ENCODE measurements around the gene CFI.

CFI gene

GRCh38 chr4:109729718-109730618, 71.8 kb downstream of the CFI start, which contains the start of gene PLA2G12A:
TSS of gene PLA2G12A (minus strand) at chr4:109730070. CDS start at chr4:109729809, 261 bp downstream.
- DNase-seq = peak; percentile 45 to 62

- peak in 1 of 2 donors; percentile 27 for DNase-seq
Measured at GRCh38 chr4:109729117-109729717, 72.6 kb downstream of the CFI start.

GRCh38 chr4:109728385-109728784, 73.4 kb downstream of the CFI start:
- no peak for DNase-seq

DNA sequence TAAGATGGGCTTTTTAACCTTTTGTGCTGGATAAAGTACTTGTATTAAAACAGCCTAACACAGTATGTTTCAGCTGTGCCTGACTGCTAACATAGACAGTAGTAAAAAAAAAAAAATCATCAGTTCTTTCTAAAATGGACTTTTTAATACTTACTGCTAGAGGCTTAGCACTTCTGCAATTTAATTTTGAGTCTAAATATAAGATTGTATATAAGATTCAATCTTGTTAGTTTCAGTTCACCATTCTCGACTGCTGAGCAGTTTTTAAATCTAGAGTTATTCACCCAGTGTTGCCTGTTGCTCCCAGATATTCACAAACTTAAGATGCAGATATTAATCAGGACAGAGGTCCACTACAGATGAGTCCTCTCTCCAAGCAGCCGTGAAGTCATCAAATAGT, 78.7 kb downstream of the CFI start:
- DNase-seq = no peak

- no peak for DNase-seq
Measured at GRCh38 chr4:109722357-109722756, 79.4 kb downstream of the CFI start.

- no peak for DNase-seq
Measured at GRCh38 chr4:109721033-109721432, 80.8 kb downstream of the CFI start.

DNA sequence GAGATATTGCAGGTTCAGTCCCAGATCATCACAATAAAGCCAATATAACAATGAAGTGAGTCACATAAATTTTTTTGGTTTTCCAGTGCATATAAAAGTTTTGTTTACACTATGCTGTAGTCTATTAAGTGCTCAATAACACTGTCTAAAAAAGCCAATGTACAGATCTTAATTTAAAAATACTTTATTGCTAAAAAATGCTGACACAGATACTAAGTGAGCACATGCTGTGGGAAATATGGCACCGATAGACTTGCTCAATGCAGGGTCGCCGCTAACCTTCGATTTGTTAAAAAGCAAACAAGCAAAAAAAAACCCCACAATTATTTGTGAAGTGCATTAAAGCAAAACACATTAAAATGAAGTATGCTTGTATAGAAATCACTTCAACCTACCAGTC, 82.2 kb downstream of the CFI start:
- DNase-seq = no peak

- no peak for DNase-seq
Measured at GRCh38 chr4:109718759-109719158, 83.0 kb downstream of the CFI start.

GRCh38 chr4:109713500-109713899, 88.3 kb downstream of the CFI start:
- DNase-seq = no peak

GRCh38 chr4:109708990-109709389, 92.8 kb downstream of the CFI start:
- no peak for DNase-seq

DNA sequence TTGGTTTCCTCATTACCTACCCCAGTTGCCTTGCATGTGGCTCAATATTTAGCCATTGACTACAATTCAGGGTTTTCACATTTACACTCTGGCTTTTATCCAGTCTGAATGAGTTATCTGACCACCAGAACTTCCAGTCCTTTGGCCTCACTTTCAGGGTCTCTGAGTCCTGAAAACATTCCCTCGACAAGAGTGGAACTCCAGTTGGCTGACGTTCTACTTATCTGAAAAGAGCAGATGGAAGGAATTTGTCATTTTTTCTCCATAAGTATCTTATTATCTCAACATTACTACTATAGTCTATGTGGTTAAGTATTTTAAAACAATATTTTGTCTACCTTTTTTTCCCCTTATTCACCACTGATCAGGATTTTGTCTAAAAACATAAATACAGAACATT, 93.4 kb downstream of the CFI start:
- DNase-seq = no peak

DNA sequence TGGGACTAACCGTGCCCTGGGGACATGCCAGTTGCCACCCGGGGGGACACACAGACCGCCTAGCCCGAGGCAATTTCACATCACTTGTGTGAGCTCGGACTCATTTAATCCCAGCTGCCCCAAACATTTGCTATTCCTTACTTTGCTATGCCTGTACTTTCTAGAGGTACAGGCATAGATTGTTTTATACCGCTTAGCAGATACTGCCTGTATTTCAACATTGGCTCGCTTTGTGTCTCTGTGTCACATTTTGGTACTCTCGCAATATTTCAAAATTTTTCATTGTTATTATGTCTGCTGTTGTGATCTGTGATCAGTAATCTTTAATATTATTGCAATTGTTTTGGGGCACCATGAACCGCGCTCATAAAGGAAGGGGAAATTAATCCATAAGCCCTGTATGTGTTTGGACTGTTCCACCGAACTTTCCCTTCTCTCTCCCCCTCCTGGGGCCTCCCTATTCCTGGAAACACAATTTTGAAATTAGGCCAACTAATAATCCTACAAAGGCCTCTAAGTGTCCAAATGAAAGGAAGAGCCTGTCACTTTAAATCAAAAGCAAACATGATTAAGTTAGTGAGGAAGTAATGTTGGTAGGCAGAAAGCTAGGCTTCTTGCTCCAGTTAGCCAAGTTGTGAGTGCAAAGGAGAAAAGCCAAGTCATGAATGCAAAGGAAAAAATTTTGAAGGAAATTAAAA, 98.0 kb downstream of the CFI start:
- no peak for DNase-seq

GRCh38 chr4:109702950-109703663, 98.7 kb downstream of the CFI start, which contains the start of gene CASP6:
TSS of gene CASP6 (minus strand) at chr4:109703445. CDS start at chr4:109703395, 50 bp downstream.
- DNase-seq = peak; percentile 53 to 71

DNA sequence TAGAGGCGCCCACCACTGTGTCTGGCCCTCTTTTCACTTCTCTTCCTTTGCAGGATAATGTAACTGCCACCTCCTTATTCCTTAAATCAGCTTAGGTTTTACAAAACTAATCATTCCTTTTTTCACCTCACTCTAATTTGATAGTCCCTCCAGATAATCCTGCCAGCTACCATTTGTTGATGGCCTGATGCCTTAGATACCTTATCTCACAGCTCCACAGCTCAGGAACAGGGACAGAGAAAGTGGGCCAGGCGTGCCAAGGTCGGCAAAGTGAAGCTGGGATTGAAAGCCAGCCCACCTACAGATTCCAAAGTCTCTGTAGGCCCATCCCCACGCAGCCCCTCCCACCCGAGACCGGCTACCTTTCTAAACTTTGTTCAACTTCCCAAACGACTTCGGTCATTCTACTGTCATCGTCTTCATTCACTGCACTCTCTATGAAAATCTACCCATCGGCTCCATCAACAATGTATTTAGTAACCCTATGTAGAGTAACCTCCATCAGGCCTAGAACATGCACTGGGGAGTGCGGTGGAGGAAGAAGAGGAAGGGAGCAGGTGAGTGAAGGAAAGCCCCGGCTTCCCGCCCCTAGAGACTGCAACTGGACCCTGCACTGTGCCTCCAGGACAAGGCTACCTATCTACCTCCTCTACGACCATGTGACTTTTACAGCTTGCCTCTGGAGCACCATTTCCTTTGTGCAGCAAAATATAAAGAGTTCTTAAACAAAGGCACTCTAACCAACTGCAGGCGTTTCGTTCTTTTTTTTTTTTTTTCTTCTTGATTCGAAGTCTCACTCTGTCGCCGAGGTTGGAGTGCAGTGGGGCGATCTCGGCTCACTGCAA, 100.0 kb downstream of the CFI start:
- no peak for DNase-seq

DNA sequence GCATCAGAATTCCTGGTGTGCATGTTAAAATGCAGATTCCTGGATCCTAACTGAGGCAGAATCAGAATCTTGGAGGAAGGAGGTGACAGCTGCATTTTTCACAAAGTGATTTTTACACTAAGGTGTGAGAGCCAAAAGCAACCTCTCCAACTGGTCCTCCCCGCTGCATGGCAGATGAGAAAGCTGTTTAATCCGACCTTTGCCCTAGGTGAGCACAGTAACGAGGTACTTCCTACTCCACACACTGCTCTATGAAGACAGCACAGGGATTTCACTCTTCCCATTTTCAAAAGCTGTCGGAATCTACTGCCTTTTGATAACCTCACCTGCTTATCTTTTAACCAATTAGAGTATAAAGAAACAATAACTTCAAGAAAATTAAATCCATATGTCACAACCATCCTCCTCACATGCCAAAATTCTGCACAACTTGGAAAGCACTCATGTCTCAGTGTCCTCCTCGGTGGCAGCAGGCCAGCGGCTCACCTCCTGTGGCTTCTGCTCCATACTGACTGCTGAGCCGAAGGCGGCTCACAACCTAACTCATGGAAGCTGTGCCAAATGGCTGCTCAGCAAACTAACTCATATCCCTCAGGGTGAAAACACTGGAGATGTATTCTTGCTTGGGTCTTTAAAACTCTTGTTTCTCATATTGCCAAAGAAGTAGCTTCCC, 102.1 kb downstream of the CFI start:
- DNase-seq = no peak

DNA sequence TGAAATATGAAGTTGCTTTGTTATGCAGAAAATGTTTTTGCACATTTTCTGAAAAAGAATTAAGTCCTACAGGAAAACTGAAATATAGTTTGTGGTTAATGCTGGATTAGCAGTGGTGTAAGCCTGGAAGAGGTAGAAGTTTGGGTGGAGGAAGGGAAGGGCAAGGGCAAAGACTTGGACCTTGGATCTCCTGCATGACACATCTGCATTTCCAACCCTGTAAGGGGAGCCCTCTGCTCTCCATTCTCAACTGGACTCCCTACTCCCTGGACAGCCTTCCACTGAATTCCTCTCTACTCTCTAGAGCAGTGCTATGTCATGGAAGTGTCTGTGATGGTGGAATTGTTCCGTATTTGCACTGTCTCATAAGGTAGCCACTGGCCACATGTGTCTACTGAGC, 103.1 kb downstream of the CFI start:
- DNase-seq = no peak

DNA sequence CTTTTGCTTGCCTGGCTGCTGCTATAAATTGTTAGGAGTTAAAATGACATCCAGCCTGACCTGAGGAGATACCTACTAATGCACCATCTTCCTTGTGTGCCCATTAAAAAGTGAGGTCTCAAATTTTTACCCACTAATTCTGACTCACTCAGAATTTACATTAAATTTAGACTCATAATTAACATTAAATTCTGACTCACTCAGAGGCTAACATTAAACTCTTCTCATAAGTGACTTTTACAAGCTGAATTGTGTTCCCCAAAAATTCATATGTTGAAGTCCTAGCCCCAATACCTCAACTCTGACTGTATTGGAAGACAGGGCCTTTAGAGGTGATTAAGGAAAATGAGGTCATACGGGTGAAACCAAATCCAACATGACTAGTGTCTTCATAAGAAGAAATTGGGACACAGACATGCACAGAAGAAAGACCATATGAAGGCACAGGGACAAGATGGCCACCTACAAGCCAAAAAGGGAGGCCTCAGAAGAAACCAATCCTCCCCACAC, 110.3 kb downstream of the CFI start:
- no peak for DNase-seq
